Kidney epithelial cell (primary cell): Measurements from ENCODE around the gene NUP210. TPM values are rescaled to one million over a fixed set of nuclear protein-coding genes. Genes with fewer than 3 reads are reported as not detected.

ENCODE experiments used
- DNase-seq: peaks from one replicate; pipeline ENCODE4 v3.0.0-alpha.2; 2010; ENCODE audit warnings: low read depth
- H3K27me3 ChIP-seq: 2 replicates; pipeline ENCODE4 v1.6.0; 2011; ENCODE audit warnings: low read length; ENCODE audit not compliant: control insufficient read depth, insufficient read depth
- H3K36me3 ChIP-seq: 2 replicates; pipeline ENCODE4 v1.5.1; 2011; ENCODE audit warnings: low read length; ENCODE audit not compliant: control insufficient read depth, insufficient read depth
- H3K4me3 ChIP-seq: 2 replicates; pipeline ENCODE4 v1.5.1; 2011; ENCODE audit warnings: low read depth, mild to moderate bottlenecking, control low read depth, low read length
- total RNA-seq: library from RNA; depleted of rRNA; stranded (reverse); fragments of >200 nt; gene quantifications from 2 replicates; pipeline ENCODE4 v1.2.3, GENCODE V29; 2015
- TF ChIP-seq, protein P1 (sequence below): IDR thresholded peaks from 2 replicates; pipeline ENCODE4 v1.5.1; 2011; ENCODE audit warnings: mild to moderate bottlenecking, moderate library complexity, low read length, control low read depth, inconsistent platforms; ENCODE audit not compliant: insufficient read depth, poor library complexity, severe bottlenecking

Gene NUP210
- total RNA-seq, 1 donor from 2014 or later, result 36.2 TPM

DNA sequence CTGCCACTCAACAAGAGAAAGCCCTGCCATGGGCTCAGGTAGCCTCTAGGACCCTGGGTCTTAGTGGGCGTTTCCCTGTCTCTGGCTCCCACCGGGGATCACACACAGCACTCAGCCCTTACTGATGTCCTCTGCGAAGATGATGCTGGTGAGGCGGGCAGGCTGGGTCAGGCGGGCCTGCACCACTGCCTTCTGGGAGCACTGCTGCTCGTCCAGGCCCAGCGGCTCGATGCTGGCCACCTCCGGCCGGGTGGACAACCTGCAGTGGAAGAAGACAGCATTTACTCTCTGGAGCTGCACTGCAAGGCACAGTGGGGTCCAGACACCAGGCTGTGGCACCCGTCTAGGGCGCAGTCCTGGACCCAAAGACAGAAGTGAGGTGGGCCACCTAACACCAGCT is 20.5 kb downstream of the NUP210 start:
- H3K4me3 ChIP-seq, result no peak overlapping the region
- no peaks in the 10 kb centered on the region for H3K36me3 ChIP-seq
- TF ChIP-seq, protein P1, sequence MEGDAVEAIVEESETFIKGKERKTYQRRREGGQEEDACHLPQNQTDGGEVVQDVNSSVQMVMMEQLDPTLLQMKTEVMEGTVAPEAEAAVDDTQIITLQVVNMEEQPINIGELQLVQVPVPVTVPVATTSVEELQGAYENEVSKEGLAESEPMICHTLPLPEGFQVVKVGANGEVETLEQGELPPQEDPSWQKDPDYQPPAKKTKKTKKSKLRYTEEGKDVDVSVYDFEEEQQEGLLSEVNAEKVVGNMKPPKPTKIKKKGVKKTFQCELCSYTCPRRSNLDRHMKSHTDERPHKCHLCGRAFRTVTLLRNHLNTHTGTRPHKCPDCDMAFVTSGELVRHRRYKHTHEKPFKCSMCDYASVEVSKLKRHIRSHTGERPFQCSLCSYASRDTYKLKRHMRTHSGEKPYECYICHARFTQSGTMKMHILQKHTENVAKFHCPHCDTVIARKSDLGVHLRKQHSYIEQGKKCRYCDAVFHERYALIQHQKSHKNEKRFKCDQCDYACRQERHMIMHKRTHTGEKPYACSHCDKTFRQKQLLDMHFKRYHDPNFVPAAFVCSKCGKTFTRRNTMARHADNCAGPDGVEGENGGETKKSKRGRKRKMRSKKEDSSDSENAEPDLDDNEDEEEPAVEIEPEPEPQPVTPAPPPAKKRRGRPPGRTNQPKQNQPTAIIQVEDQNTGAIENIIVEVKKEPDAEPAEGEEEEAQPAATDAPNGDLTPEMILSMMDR, result no peak
- no peak for DNase-seq
- no peaks in the 10 kb centered on the region for H3K27me3 ChIP-seq

DNA sequence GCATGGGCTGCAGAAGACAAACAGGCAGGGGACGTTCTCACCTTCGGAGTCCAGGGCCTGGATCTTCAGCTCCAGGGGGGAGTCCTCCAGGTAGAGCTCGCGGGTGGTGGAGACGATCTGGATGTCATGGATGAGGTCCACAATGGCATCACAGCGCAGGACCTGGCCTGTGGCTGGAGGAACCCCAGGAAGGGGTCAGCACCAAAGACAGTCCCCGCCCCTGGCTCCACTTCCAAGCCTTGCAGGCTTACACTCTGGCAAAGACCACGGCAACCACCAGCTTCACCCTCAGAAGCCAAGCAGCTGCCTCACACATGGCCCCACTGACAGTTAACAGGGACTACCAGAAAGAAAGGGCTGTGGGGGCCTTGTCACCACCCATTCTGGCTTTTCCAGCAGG is 22.8 kb downstream of the NUP210 start:
- H3K27me3 ChIP-seq, result no peaks in the 10 kb centered on the region
- TF ChIP-seq, protein P1, result no peak
- no peak overlapping the region for H3K4me3 ChIP-seq
- H3K36me3 ChIP-seq, result no peaks in the 10 kb centered on the region
- no peak for DNase-seq

GRCh38 chr3:13394363-13394762 is 25.8 kb downstream of the NUP210 start:
- no peak for DNase-seq
- TF ChIP-seq, protein P1, result no peak
- Histone ChIP-seq H3K4me3 (no peak overlapping the region), H3K27me3 (no peaks in the 10 kb centered on the region), H3K36me3 (no peaks in the 10 kb centered on the region)

- no peak for DNase-seq
- TF ChIP-seq, protein P1, result no peak
- Histone ChIP-seq H3K27me3 (no peaks in the 10 kb centered on the region), H3K4me3 (no peak overlapping the region), H3K36me3 (no peaks in the 10 kb centered on the region)
Observed at GRCh38 chr3:13393427-13394360, 26.4 kb downstream of the NUP210 start.

DNA sequence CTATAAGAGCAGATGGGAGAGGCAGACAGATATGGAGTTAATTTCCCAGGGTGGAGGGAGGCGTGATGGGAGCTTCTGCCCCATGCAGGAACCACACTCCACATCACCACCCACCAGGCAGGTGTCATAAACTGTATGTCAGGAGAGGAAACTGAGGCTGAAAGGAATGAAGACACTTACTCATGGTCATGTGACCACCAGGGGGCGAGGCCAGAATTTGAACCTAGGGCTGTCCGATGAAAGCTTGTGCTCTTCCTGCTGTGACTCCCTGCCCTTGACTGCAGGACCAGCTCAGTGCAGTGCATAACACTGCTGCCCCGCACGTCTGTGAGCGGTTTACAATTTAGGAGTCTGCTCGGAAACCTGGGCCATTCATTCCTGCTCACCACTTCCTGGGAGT is 28.8 kb downstream of the NUP210 start:
- H3K4me3 ChIP-seq, result no peak overlapping the region
- no peaks in the 10 kb centered on the region for H3K36me3 ChIP-seq
- TF ChIP-seq, protein P1, result peak; percentile 7
- no peak for DNase-seq
- H3K27me3 ChIP-seq, result no peaks in the 10 kb centered on the region
